H1 (cell line): ENCODE results near the gene HNF1B. TPM values are rescaled to one million over a fixed set of nuclear protein-coding genes. Genes with fewer than 3 reads are reported as not detected.

Experiments used
- CTCF ChIA-PET: fragments of 300-600 bp; sonication (Branson Sonifier 250); formaldehyde crosslinking; loops from one replicate; lab custom pipeline; 2021; ENCODE audit not compliant: partially characterized antibody; lab: Charles Lee
- POLR2A ChIA-PET: fragments of 300-600 bp; sonication (Branson Sonifier 250); formaldehyde crosslinking; loops from one replicate; lab custom pipeline; 2021; ENCODE audit warnings: inconsistent platforms; ENCODE audit not compliant: partially characterized antibody; lab: Charles Lee
- DNase-seq, 2 experiments: peaks; one replicate each; pipeline versions ENCODE4 v3.0.0 to v3.0.0-alpha.2; 2010 to 2022; ENCODE audit warnings: low spot score in 2 of 2, low read depth in 1 of 2, mixed read lengths in 1 of 2
- FAIRE-seq: peaks from 2 replicates; lab custom pipeline; 2011; peaks lifted over from hg19 to GRCh38; lab: Jason Lieb, UNC
- H2AFZ ChIP-seq: 2 replicates; pipeline ENCODE4 v1.8.1; 2012; ENCODE audit warnings: low read length, inconsistent platforms
- H2AK5ac ChIP-seq: 2 replicates; pipeline ENCODE4 v1.6.1; 2013; ENCODE audit warnings: low read depth, low read length
- H2BK120ac ChIP-seq: replicated peaks from 2 replicates; pipeline ENCODE3; 2013; ENCODE audit warnings: low read depth, low read length, inconsistent platforms
- H2BK12ac ChIP-seq: 2 replicates; pipeline ENCODE4 v1.6.1; 2013; ENCODE audit warnings: low read depth, low read length
- H2BK15ac ChIP-seq: 2 replicates; pipeline ENCODE4 v1.6.1; 2013; ENCODE audit warnings: low read length
- H2BK20ac ChIP-seq: 2 replicates; pipeline ENCODE4 v1.6.1; 2013; ENCODE audit warnings: low read length
- H2BK5ac ChIP-seq: 2 replicates; pipeline ENCODE4 v1.6.1; 2013; ENCODE audit warnings: low read depth, low read length
- H3K14ac ChIP-seq: 2 replicates; pipeline ENCODE4 v1.6.1; 2013; ENCODE audit warnings: inconsistent platforms; ENCODE audit not compliant: insufficient read length
- H3K18ac ChIP-seq: 2 replicates; pipeline ENCODE4 v1.6.1; 2013; ENCODE audit warnings: low read length; ENCODE audit errors: extremely low read depth
- H3K23ac ChIP-seq: 2 replicates; pipeline ENCODE4 v1.6.1; 2013; ENCODE audit warnings: inconsistent platforms; ENCODE audit not compliant: insufficient read length
- H3K23me2 ChIP-seq: 2 replicates; pipeline ENCODE4 v1.6.1; 2013; ENCODE audit warnings: low read depth, low read length
- H3K27ac ChIP-seq: 2 replicates; pipeline ENCODE4 v1.6.1; 2011; ENCODE audit warnings: low read depth, low read length, inconsistent platforms
- H3K27me3 ChIP-seq, 4 experiments: replicated peaks in 1 of 4; 1 replicate in 1 of 4; 2 replicates in 3 of 4; pipeline versions ENCODE4 v1.6.1 to v1.8.1; 2011 to 2013; ENCODE audit warnings: low read length in 3 of 4, mild to moderate bottlenecking in 3 of 4, inconsistent platforms in 2 of 4, mixed read lengths in 2 of 4, moderate library complexity in 1 of 4; ENCODE audit not compliant: control insufficient read depth in 3 of 4, insufficient read depth in 3 of 4; ENCODE audit errors: extremely low read depth in 1 of 4
- H3K36me3 ChIP-seq, 4 experiments: 2 replicates each; pipeline versions ENCODE4 v1.6.1 to v1.8.1; 2011 to 2013; ENCODE audit warnings: mild to moderate bottlenecking in 4 of 4, low read length in 3 of 4, moderate library complexity in 2 of 4, control low read depth in 1 of 4, inconsistent platforms in 1 of 4; ENCODE audit not compliant: insufficient read depth in 4 of 4, control insufficient read depth in 2 of 4
- H3K4ac ChIP-seq: replicated peaks from 2 replicates; pipeline ENCODE3; 2013; ENCODE audit warnings: low read length, low read depth, mixed read lengths, inconsistent platforms; ENCODE audit not compliant: insufficient read length
- H3K4me1 ChIP-seq, 4 experiments: replicated peaks in 1 of 4; 1 replicate in 1 of 4; 2 replicates in 3 of 4; pipeline versions ENCODE4 v1.6.1 to v1.8.1; 2011 to 2013; ENCODE audit warnings: low read length in 3 of 4, inconsistent platforms in 2 of 4, mixed read lengths in 1 of 4; ENCODE audit not compliant: insufficient read depth in 4 of 4, control insufficient read depth in 3 of 4
- H3K4me2 ChIP-seq, 2 experiments: 2 replicates each; pipeline versions ENCODE4 v1.6.1 to v1.8.1; 2011 to 2013; ENCODE audit warnings: low read depth in 2 of 2, low read length in 2 of 2, control low read depth in 1 of 2, inconsistent platforms in 1 of 2, mild to moderate bottlenecking in 1 of 2; ENCODE audit not compliant: insufficient read depth in 1 of 2
- H3K4me3 ChIP-seq, 4 experiments: fragments of 200-600, 300-600 bp in 1 of 4; sonication (generic), shearing (Covaris generic), sonication (Bioruptor Twin) in 1 of 4; 2 replicates each; pipeline versions ENCODE4 v1.5.1 to v1.8.1; 2011 to 2016; ENCODE audit warnings: low read length in 4 of 4, low read depth in 3 of 4, control low read depth in 2 of 4, inconsistent platforms in 2 of 4, mild to moderate bottlenecking in 2 of 4, mixed read lengths in 1 of 4, moderate library complexity in 1 of 4; ENCODE audit not compliant: insufficient read depth in 2 of 4; ENCODE audit errors: extremely low read depth in 1 of 4
- H3K56ac ChIP-seq: replicated peaks from 2 replicates; pipeline ENCODE3; 2013; ENCODE audit warnings: low read depth, mild to moderate bottlenecking, mixed read lengths, low read length, inconsistent platforms; ENCODE audit not compliant: insufficient read length
- H3K79me1 ChIP-seq: 2 replicates; pipeline ENCODE4 v1.6.1; 2013; ENCODE audit warnings: low read depth, low read length, control low read depth
- H3K79me2 ChIP-seq, 2 experiments: 2 replicates each; pipeline versions ENCODE4 v1.6.1 to v1.8.1; 2012 to 2013; ENCODE audit warnings: low read length in 2 of 2, mild to moderate bottlenecking in 2 of 2, inconsistent platforms in 1 of 2; ENCODE audit not compliant: insufficient read depth in 2 of 2, control insufficient read depth in 1 of 2
- H3K9ac ChIP-seq, 4 experiments: replicated peaks in 1 of 4; 1 replicate in 1 of 4; 2 replicates in 3 of 4; pipeline versions ENCODE4 v1.6.1 to v1.8.1; 2011 to 2013; ENCODE audit warnings: low read depth in 3 of 4, low read length in 3 of 4, control low read depth in 2 of 4, mild to moderate bottlenecking in 2 of 4, moderate library complexity in 2 of 4, inconsistent platforms in 1 of 4; ENCODE audit errors: extremely low read depth in 1 of 4
- H3K9me3 ChIP-seq, 2 experiments: 2 replicates each; pipeline versions ENCODE4 v1.6.1 to v1.8.1; 2012 to 2013; ENCODE audit warnings: mild to moderate bottlenecking in 2 of 2, moderate library complexity in 2 of 2, control low read depth in 1 of 2, inconsistent platforms in 1 of 2, low read depth in 1 of 2, low read length in 1 of 2, mixed read lengths in 1 of 2; ENCODE audit not compliant: insufficient read depth in 2 of 2
- H4K20me1 ChIP-seq, 2 experiments: replicated peaks in 1 of 2; 2 replicates each; pipeline versions ENCODE3 to v1.8.1; 2011 to 2013; ENCODE audit warnings: inconsistent platforms in 2 of 2, low read length in 2 of 2, mild to moderate bottlenecking in 1 of 2; ENCODE audit not compliant: insufficient read depth in 2 of 2, control insufficient read depth in 1 of 2
- H4K5ac ChIP-seq: 2 replicates; pipeline ENCODE4 v1.6.1; 2013; ENCODE audit warnings: low read length, low read depth, mixed read lengths, inconsistent platforms; ENCODE audit not compliant: insufficient read length
- H4K8ac ChIP-seq: 2 replicates; pipeline ENCODE4 v1.8.0; 2013; ENCODE audit warnings: mild to moderate bottlenecking, moderate library complexity, low read length, inconsistent platforms; ENCODE audit not compliant: insufficient read depth; ENCODE audit errors: extremely low read depth
- H4K91ac ChIP-seq: replicated peaks from 2 replicates; pipeline ENCODE3; 2013; ENCODE audit warnings: low read length, mixed read lengths, inconsistent platforms; ENCODE audit not compliant: insufficient read length
- WGBS, 2 experiments: shearing (Covaris generic) in 1 of 2; methylation state at CpG; one replicate each; pipeline versions ENCODE4 v1.1.6 to v1.1.7; 2013 to 2015; ENCODE audit warnings: low lambda C conversion rate in 2 of 2, mixed read lengths in 2 of 2, inconsistent platforms in 1 of 2, low coverage in 1 of 2, missing lambda C conversion rate in 1 of 2; ENCODE audit not compliant: insufficient replicate concordance in 2 of 2, insufficient coverage in 1 of 2, insufficient read length in 1 of 2; ENCODE audit errors: extremely low coverage in 1 of 2, missing lambda C conversion rate in 1 of 2; 5-methylcytosine and 5-hydroxymethylcytosine counted together
- polyA plus RNA-seq, 7 experiments: library from polyadenylated mRNA; depleted of rRNA in 3 of 7; stranded (reverse) in 5 of 7; unstranded in 2 of 7; fragments of >200 nt in 5 of 7; fragments of 200-250 nt in 2 of 7; gene quantifications; 1 replicate in 5 of 7; 2 replicates in 1 of 7; 4 replicates in 1 of 7; pipeline versions ENCODE4 v1.2.1 to v1.2.3, GENCODE V29; 2011 to 2013; ENCODE audit warnings: missing spikeins in 2 of 7, mixed read lengths in 2 of 7
- total RNA-seq: library from RNA; stranded (reverse); fragmentation: NEBNext Ultra II Directional; extraction: Animal tissue kit (Norgen Biotek cat#: 25700); gene quantifications from 2 replicates; pipeline ENCODE4 v1.2.1, GENCODE V29; 2021

Gene HNF1B
- total and polyA plus RNA-seq, 2 of the 8 experiments (the other 6 are each of a cell fraction or from before 2014, with no cell fraction given), result 0.13 to 0.30 TPM

DNA sequence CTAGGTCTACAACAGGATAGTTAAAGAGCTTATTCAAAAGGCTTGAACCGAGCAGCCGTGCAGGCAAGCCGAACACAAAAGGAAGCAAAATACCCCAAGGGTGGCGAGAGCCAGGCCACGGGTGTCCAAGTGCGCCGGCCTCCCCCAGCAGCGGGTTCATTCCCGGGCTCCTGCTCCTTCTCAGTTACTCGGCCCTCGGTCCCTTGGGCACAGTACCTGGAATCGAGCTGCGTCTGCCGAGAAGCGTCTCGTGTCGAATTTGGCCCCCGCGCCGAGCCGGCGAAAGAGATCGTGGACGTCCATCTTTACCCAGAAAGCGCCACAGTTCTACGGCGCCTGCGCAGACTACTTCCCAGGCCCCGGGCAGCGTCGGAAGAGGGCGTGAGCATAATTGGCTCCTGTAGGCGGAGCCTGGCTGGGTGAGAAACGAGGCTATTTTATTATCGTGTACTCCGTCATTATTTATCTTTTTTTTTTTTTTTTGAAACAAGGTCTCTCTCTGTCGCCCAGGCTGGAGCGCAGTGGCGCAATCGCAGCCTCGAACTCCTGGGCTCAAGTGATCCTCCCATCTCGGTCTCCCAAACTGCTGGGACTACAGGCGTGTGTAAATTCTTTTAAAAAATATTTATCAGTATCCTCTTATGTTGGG, 101.6 kb downstream of the HNF1B start, which contains the start of gene DDX52:
TSS of gene DDX52 (minus strand) at position 329 of the 649 bp plus-strand sequence. CDS start at position 303, 26 bp downstream.
- no peak for FAIRE-seq
- peak within 1 kb of the TSS; percentile 54 for H3K56ac ChIP-seq
- H3K9me3 ChIP-seq, result no peaks in the 10 kb centered on the region
- H3K4me3 ChIP-seq, result peak within 1 kb of the TSS; percentile 78 to 92 (median 83)
- peaks cover 0 to 10% (median 5%) of the 10 kb centered on the region in 4 experiments; a peak in 3 of 8 replicates for H3K36me3 ChIP-seq
- CTCF ChIA-PET, result interaction anchor here (1.6 kb wide), 1 partner anchor 127 kb away, joined by 3 read pairs; no protein-coding TSS in a partner anchor
- 3% methylated on average over 42 of the region's 43 CpGs; no CpG with 5 or more reads in 1 of the 2 experiments for WGBS, 2 experiments
- H4K20me1 ChIP-seq, result no peaks in the 10 kb centered on the region
- DNase-seq, result peak; percentile 46 to 85
- no peaks in the 10 kb centered on the region for H3K23me2 ChIP-seq
- H3K18ac ChIP-seq, result peak within 1 kb of the TSS; percentile 56; the same call in 1 of the 2 replicates
- H3K4me1 ChIP-seq, result peaks cover 0 to 3% (median under 1%) of the 10 kb centered on the region in 4 experiments; a peak in 1 of 7 replicates
- peak within 1 kb of the TSS; percentile 80 to 91 (median 85) for H3K9ac ChIP-seq
- POLR2A ChIA-PET, result interaction anchor here (2.1 kb wide), 1 partner anchor 34 kb away, joined by 7 read pairs; the partner anchor contains the start of gene SYNRG
- peak within 1 kb of the TSS; percentile 50 to 71 for H3K4me2 ChIP-seq
- H2BK12ac ChIP-seq, result no peak within 1 kb of the TSS
- H4K8ac ChIP-seq, result peak within 1 kb of the TSS; percentile 86; the same call in 1 of the 2 replicates
- H2BK20ac ChIP-seq, result no peak within 1 kb of the TSS
- peak within 1 kb of the TSS; percentile 58 for H2AFZ ChIP-seq
- no peak within 1 kb of the TSS for H3K23ac ChIP-seq
- no peaks in the 10 kb centered on the region for H3K79me1 ChIP-seq
- peaks cover 0 to 2% (median 0%) of the 10 kb centered on the region in 4 experiments; a peak in 3 of 7 replicates for H3K27me3 ChIP-seq
- 0 out of 2 replicates have a peak within 1 kb of the TSS, but pooled peaks have one; percentile 22 for H2BK5ac ChIP-seq
- H4K91ac ChIP-seq, result no peak within 1 kb of the TSS
- H3K79me2 ChIP-seq, result peaks cover 4 to 41% of the 10 kb centered on the region in 2 experiments
- H3K14ac ChIP-seq, result no peak within 1 kb of the TSS
- peak within 1 kb of the TSS; percentile 87 for H3K27ac ChIP-seq
- no peak within 1 kb of the TSS for H2BK120ac ChIP-seq
- H2AK5ac ChIP-seq, result no peak within 1 kb of the TSS; the same call in 1 of the 2 replicates
- H4K5ac ChIP-seq, result no peak within 1 kb of the TSS
- no peak within 1 kb of the TSS for H3K4ac ChIP-seq
- H2BK15ac ChIP-seq, result no peak within 1 kb of the TSS
